ENCODE measurements around the gene GPR162.

GPR162 gene

DNA sequence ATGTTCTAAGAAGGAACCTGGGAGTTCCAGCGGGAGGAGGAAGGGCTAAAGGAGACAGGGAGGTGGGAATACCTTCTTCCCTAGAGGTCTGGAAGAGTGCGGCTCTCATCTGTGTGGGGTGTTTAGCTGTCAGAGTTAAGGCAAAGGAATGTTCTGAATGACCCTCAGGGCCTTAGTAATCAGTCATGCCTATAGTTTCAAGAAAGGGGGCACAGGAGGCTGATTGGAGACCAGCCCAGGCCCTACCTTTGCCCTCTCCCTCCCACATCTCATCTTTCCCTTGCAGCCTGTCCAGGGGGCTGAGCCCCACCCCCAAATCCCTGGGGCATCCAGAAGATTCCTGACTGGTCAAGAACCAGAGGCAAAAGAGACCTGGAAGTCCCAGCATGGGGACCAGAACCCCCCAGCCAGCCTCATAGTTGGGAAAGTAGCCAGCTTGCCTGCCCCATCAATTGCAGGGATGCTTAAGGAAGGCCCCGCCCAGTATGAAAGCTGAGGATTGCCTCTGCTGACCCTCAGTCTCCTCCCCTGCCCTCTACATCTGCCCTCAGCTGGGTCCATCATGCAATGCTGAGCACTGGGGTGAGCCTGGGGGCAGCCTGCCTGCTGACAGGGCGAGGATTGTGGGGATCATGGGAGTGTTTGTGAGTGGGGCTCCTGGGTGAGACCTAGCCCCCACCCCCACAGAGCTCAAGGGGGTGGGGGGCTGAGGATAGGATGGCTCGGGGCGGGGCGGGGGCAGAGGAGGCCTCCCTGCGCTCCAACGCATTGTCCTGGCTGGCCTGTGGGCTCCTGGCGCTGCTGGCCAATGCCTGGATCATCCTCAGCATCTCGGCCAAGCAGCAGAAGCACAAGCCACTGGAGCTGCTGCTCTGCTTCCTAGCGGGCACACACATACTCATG lies 1.8 kb downstream of the GPR162 start:
- DNase-seq, result no peak

DNA sequence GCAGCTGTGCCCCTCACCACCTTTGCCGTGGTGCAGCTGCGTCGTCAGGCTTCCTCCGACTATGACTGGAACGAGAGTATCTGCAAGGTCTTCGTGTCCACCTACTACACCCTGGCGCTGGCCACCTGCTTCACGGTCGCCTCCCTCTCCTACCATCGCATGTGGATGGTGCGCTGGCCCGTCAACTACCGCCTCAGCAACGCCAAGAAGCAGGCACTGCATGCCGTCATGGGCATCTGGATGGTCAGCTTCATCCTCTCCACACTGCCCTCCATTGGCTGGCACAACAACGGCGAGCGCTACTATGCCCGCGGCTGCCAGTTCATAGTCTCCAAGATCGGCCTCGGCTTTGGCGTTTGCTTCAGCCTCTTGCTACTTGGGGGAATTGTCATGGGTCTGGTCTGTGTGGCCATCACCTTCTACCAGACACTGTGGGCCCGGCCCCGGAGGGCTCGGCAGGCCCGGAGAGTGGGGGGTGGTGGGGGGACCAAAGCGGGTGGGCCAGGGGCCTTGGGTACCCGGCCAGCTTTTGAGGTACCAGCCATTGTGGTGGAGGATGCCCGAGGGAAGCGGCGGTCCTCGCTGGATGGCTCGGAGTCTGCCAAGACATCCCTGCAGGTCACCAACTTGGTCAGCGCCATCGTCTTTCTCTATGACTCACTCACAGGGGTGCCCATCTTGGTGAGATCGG lies 2.6 kb downstream of the GPR162 start:
- DNase-seq, result no peak

DNA sequence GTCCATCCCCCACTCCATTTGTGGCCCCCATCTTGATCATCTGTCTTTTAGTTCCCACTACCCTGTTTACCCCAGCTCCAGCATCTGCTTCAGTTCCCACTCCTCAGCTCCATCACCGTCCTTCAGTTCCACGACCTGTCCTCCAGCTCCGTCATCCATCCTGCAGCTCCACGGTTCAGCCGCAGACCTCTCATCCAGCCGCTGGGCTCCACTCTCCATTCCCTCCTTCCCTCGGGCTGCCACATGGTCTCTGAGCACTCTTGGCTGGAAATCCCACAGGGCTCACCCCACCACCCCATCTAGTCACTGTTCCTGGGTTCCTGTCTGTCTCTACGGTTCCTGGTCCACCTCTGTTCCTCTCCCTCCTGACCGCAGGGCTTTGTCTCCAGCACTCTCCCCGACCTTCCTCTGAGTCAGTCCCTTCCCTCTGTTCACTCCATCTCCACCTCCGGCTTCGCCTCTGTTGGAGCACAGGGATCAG lies 3.3 kb downstream of the GPR162 start:
- no peak for DNase-seq

DNA sequence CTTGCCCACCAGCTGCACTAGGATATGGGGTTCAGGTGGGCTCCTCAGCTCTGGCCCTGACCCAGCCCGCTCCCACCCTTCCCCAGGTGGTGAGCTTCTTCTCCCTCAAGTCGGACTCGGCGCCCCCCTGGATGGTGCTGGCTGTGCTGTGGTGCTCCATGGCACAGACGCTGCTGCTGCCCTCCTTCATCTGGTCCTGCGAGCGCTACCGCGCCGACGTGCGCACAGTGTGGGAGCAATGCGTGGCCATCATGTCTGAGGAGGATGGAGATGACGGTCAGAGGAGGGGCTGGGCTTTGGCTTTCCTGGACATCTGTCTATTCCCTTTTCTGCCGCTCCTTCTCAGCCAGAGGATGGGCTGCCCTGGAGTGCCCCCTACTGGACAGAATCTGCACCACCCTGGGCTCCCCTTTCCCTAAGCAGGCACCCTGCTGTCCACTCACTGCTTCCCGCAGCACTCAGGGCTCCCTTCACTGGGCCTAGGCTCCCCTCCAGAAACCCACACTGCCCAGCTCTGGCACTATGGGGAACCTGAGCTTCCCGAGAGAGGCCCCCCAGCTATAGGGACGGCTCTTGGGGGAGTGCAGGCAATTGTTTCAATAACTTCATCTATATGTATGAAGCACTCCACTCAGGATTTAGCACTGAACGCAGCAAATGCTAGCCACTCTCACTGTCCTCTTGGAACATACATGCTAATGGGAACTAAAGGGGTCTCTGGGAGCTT lies 3.9 kb downstream of the GPR162 start:
- DNase-seq, result peak; percentile 48

DNA sequence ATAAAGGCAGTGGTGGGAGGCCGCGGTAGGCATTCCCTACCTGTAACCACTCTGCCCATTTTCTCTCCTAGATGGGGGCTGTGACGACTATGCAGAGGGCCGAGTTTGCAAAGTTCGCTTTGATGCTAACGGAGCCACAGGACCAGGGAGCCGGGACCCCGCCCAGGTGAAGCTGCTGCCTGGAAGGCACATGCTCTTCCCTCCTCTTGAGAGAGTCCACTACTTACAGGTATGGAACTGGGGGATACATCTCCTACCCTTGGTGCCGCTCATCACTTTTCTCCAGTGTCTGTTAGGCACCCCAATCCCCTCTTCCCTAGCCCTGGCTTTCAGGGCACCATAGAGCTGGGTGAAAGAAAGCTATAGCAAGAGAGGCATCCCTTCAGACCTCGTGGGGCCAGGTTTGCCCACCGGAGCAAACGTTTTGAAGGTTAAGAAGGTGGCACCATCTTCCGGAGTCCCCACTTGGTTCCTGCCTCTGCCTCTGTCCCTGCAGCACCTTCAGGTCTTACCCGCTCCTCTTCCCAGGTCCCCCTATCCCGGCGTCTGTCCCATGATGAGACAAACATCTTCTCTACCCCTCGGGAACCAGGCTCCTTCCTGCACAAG lies 4.6 kb downstream of the GPR162 start:
- DNase-seq, result no peak

DNA sequence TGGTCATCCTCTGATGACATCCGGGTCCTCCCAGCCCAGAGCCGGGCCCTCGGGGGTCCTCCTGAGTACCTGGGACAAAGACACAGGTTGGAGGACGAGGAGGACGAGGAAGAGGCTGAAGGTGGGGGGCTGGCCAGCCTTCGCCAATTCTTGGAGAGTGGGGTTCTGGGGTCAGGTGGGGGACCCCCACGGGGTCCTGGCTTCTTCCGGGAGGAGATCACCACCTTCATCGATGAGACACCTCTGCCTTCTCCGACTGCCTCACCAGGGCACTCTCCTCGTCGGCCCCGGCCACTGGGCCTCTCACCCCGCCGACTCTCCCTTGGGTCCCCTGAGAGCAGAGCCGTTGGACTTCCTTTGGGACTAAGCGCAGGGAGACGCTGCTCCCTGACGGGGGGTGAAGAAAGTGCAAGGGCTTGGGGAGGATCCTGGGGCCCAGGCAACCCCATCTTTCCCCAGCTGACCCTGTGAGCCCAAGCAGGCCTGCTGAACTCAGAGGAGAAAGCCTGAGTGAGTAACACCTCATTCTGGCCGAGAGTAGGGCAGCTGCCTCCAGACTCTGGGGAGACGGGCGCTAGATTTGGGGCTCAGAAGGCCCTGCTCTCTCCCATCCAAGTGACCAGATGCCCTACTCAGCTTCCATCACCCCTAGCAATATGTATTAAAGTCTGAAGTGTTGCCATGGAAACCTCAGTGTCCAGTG lies 5.3 kb downstream of the GPR162 start:
- no peak for DNase-seq

DNA sequence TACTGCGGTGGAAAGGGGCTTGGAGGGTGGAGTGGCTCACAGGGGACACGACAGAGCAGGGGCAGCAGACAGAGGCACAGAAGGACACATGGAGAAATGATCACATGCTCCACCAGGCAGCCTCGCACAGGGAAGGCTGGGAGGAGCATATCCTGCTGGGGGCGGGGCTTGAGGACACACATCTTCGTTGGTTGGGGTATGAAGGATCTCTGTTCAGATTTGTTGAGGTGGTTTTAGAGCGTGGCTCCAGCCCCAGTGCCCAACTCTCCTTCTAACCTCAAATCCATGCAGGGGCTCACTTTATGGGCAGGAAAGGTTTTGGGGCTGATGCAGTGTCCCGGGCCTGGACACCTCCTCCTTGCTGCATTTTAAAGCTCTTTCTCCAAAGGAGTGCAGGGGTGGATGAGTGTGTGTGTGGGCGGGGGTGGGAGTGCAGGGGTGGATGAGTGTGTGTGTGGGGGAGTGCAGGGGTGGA lies 5.9 kb downstream of the GPR162 start:
- DNase-seq, result peak; percentile 45

DNA sequence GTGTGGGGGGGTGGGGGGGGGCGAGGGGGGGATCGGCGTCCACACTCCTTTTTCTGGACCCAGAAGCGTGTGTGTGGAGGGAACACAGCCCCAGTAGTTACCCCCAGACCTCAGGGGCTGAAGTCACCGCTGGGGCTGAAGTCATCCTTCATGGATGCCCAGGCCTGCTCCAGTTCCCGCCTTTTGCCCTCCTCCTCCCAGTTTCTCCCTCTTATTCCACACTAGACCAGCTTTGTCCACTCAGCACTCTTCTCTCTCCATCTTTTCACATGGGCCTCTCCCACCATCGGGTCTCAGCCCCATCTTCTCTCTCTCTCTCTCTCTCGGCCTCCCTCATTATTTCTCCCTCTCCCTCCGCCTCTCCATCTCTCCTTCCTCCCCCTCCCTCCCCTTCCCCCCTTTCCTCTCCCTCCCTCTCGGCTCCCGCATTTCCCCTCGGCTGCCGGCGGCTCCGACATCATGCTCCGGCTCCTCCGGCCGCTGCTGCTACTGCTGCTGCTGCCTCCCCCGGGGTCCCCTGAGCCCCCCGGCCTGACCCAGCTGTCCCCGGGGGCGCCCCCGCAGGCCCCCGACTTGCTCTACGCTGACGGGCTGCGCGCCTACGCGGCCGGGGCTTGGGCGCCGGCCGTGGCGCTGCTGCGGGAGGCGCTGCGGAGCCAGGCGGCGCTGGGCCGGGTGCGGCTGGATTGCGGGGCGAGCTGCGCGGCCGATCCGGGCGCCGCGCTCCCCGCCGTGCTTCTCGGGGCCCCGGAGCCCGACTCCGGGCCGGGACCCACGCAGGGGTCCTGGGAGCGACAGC lies 6.6 kb downstream of the GPR162 start, which contains the start of gene P3H3:
TSS of gene P3H3 (plus strand) at position 426 of the 799 bp plus-strand sequence. CDS start at position 460, 34 bp downstream.
- DNase-seq, result no peak

DNA sequence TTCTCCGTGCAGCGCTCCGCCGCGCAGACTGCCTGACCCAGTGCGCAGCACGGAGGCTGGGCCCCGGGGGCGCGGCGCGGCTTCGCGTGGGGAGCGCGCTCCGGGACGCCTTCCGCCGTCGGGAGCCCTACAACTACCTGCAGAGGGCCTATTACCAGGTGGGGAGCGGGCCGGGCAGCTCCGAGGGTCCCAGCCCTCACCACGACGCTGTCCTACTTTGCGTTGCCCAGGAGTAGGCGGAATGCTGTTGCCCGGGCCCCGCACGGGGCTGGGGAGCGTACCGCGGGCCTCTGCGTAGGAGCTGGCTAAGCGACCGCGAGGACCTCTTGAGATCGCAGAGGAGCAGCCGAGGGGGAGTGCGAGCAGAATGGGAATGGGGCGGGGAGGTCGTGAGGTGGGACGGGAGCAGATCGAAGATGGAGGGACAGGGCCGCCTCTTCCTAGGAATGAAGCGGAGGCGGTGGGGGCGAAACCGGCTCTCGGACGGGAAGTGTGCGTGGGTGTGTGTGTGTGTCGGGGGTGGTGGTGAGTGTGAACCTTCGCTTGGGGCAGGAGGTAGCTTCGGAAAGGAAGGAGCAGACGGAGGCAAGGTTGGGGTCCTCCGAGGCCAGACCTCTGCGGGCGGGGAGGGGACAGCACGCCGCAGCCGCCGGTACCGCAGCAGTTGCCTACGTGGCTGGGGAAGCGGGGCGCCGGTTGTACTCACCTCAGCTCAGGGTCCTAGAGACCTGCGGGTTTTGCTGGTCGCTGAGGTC lies 7.3 kb downstream of the GPR162 start:
- DNase-seq, result no peak

DNA sequence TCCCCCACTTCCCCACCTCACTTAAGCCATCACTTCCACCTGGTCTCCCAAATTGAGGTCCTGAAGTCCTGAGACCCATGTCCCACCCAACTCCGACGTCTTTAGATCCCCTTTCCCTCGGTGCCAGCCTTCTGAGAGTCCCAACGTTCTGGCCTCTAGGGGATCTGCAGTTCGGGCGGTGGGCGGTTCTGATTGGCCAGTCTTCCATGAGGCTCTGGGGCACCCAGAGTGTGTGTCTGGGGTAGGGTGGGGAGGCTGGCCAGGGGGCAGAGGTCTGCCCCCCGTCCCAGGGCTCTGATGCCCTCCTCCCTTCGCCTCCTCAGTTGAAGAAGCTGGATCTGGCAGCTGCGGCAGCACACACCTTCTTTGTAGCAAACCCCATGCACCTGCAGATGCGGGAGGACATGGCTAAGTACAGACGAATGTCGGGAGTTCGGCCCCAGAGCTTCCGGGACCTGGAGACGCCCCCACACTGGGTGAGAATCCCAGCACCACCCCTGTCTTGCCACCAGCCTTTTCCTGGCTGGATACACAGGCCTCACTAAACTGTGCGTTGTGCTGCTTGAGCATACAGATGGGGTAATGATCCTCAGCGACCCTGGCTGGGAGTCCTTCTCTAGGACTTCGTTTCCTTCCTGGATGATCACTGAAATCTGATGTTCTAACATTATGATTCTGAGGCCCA lies 8.1 kb downstream of the GPR162 start:
- DNase-seq, result no peak

DNA sequence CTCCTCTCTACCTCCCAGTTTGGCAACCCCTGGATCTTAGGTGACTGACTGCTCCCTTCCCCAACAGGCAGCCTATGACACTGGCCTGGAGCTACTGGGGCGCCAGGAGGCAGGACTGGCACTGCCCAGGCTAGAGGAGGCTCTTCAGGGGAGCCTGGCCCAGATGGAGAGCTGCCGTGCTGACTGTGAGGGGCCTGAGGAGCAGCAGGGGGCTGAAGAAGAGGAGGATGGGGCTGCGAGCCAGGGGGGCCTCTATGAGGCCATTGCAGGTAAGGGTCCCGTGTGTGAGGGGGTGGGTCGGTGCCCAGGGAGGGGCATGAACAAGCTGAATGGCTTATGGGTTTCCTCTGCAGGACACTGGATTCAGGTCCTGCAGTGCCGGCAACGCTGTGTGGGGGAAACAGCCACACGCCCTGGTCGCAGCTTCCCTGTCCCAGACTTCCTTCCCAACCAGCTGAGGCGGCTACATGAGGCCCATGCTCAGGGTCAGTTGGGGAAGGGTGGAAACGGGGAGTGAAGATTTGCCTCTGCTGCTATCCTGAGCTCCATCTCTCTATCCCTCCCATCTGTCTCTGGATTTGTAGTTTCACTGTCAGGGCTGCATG lies 8.8 kb downstream of the GPR162 start:
- no peak for DNase-seq

DNA sequence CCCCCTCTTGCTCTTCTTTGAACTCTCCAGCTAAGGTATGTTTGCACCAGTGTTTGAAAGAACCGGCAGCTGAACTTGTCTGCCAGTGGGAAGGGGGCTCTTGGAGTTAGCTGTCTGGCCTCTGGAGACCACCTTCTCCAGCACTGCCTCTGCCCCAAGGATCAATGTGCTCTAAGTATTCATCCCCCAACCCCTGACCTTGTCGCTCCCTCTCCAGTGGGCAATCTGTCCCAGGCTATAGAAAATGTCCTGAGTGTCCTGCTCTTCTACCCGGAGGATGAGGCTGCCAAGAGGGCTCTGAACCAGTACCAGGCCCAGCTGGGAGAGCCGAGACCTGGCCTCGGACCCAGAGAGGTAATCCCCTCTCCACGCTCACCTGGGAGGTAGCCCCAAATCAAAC lies 9.4 kb downstream of the GPR162 start:
- DNase-seq, result no peak

DNA sequence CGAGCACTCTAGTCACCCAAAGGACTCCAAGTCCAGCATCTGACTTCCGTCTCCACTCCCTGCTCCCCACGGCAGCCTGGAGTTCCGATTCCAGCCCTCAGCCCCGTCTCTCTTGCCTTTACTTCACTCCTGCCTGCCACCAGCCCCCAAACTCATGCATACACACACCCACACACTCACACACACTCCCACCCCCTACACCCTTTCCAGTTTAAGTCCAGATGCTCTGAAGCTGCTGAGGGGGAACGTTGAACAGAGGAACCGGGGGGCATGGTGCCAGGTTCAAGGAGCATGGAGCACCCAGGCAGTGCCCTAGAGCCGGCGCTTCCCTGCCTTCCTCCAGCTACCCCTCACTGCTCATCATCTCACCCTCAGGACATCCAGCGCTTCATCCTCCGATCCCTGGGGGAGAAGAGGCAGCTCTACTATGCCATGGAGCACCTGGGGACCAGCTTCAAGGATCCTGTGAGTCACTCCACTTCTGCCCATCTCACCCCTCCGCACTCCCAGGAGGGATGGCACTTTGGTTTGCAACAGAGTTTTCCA lies 9.9 kb downstream of the GPR162 start:
- DNase-seq, result no peak

DNA sequence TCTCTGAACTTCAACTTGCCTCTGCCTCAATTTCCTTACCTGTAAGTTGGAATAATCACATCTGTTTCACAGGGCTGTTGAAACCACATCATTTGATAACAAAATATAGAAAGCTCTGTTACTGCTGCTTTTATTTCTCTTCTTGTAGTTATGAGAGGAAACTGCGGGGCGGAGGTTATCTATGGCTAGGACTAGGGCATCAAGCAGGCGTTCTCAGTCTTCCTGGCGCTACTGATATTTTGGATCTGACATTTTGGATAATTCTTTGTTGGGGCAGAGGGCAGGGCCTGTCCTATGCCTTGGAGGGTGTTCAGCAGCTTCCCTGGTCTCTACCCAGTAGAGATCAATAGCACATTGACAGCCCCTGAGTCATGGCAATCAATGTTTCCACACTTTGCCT lies 10.5 kb downstream of the GPR162 start:
- DNase-seq, result no peak

DNA sequence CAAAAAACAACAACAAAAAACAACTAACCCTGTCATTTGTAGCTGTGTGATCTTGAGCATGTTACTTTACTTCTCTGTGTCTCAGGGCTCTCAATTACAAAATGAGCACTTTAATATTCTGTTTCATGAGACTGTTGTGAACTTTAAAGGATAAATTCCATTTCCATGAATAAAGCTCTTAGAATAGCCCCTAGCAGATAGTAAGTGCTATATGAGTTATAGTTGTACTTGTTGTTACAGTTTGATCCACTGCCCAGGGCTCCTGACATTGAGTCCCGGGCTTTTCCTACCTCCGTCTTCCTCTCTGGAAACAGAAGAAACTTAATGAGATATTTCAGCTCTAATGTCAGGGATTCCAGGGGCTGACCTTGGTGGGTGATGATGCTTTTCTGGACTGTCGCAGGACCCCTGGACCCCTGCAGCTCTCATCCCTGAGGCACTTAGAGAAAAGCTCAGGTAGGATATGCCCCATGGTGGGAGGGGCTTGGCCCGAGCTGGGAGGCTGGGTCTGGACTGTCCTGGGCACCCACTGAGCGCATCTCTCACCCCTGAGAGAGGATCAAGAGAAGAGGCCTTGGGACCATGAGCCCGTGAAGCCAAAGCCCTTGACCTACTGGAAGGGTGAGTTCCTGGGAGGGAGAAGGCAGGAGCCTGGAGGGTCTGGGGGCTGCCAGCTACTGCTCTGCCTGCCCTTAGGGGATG lies 11.7 kb downstream of the GPR162 start:
- no peak for DNase-seq

DNA sequence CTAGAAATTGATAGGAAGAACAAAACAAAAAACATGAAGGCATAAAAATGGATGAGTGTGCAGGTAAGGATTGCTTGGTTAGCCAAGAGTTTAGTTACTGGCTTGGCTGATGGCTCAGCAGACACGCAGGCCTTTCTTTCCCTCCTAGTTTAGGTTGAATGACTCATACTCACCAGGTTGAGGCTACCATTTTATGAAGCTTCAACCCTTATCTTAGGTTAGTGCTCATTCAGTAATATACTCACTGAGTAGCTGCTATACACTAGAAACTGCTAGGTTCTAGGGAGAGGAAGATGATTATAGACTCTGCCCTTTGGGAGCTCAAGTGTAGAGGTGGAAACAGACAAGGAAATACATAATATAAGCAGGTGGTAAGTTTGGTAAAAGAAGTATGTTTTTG lies 12.6 kb downstream of the GPR162 start:
- DNase-seq, result no peak

DNA sequence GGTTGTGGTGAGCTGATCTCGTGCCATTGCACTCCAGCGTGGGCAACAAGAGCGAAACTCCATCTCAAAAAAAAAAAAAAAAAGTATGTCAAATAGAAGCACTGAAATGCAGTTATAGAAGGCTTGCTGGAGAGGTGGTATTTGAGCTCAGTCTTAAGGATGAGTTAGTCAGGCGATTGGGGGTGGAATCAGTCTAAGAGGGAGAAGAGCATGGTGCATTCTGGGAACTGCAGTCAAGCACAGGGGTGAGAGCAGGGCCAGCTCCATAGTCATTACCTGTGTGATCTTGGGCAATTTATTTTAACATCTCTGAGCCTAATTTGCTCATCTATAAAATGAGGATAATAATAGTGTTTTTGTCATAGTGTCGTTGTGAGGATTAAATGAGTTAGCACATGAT lies 13.3 kb downstream of the GPR162 start:
- DNase-seq, result no peak

DNA sequence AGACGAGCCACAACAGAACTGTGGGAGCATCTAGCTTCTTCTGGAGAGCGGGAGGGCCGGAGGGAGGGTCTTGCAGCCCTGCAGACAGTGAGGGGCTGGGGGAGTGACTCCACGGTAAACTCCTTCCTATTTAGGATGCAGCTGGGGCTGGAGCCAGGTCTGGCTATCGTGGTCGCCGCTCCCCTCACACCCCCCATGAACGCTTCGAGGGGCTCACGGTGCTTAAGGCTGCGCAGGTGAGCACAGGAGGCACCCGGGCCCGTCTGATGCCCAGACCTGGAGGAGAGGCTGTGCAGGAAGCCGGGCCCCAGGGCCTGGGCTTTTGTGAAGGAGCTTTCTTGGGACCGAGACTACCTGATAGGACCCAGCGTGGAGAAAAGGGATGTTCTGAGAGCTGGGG lies 15.2 kb downstream of the GPR162 start:
- DNase-seq, result no peak

All from NCI-H2029 (cell line).